ENCODE data around the gene NRBP1.

Gene NRBP1

GRCh38 chr2:27489498-27490397, 61.3 kb downstream of the NRBP1 start, which contains the start of gene IFT172:
TSS of gene IFT172 (minus strand) at chr2:27489743. CDS start at chr2:27489653, 90 bp downstream.
- DNase-seq (ENCODE audit: low spot score): peak; percentile 93

Measured in HuH-7.5 (cell line).